ENCODE data around the gene CCL22. TPM values are rescaled to one million over a fixed set of nuclear protein-coding genes. Genes with fewer than 3 reads are reported as not detected.

CCL22 gene
- not detected in 2 replicates for total RNA-seq (ENCODE audit: low replicate concordance)

GRCh38 chr16:57358527-57359095 lies at the start of gene CCL22:
Gene CCL22 (plus strand): TSS chr16:57358783. CDS start chr16:57358817, 34 bp downstream.
- Histone ChIP-seq H3K4me2 (no peak within 1 kb of the TSS), H3K9ac (no peak within 1 kb of the TSS), H3K27ac (no peak within 1 kb of the TSS), H3K9me3 (ENCODE audit: low read depth) (no peaks in the 10 kb centered on the region), H3K4me3 (no peak within 1 kb of the TSS), H2AFZ (replicated peaks) (no peak within 1 kb of the TSS), H3F3A (ENCODE audit: low read depth) (no peaks in the 10 kb centered on the region), H3K79me2 (ENCODE audit: low read depth) (no peaks in the 10 kb centered on the region), H3K27me3 (no peaks in the 10 kb centered on the region), H4K20me1 (ENCODE audit: low read depth) (no peaks in the 10 kb centered on the region), H3K4me1 (no peaks in the 10 kb centered on the region), H3K36me3 (no peaks in the 10 kb centered on the region)
- H3K36me3 Mint-ChIP-seq: no peaks in the 10 kb centered on the region
- peaks cover 8% of the 10 kb centered on the region for H3K4me1 Mint-ChIP-seq
- H3K27ac Mint-ChIP-seq: peak within 1 kb of the TSS; percentile 92
- no peak for DNase-seq (ENCODE audit: low spot score)
- no peaks in the 10 kb centered on the region for H3K9me3 Mint-ChIP-seq
- peaks cover 3% of the 10 kb centered on the region for H3K27me3 Mint-ChIP-seq (ENCODE audit: insufficient read depth, low read depth)
- H3K4me3 Mint-ChIP-seq: no peak within 1 kb of the TSS
- no peak for TF ChIP-seq CTCF (IDR thresholded peaks at IDR 0.05)
- no peak for TF ChIP-seq EZH2phosphoT487 (IDR thresholded peaks at IDR 0.05)
- TF ChIP-seq EZH2 (IDR thresholded peaks at IDR 0.05): no peak

- Histone ChIP-seq H3K79me2 (ENCODE audit: low read depth) (no peaks in the 10 kb centered on the region), H3K4me3 (no peak overlapping the region), H3K9me3 (ENCODE audit: low read depth) (no peaks in the 10 kb centered on the region), H3K9ac (no peak overlapping the region), H4K20me1 (ENCODE audit: low read depth) (no peaks in the 10 kb centered on the region), H3F3A (ENCODE audit: low read depth) (no peaks in the 10 kb centered on the region), H3K4me2 (no peak overlapping the region), H3K4me1 (no peaks in the 10 kb centered on the region), H2AFZ (replicated peaks) (no peak overlapping the region), H3K27me3 (no peaks in the 10 kb centered on the region), H3K36me3 (no peaks in the 10 kb centered on the region), H3K27ac (no peak overlapping the region)
- Mint-ChIP-seq H3K27me3 (ENCODE audit: insufficient read depth, low read depth) (peaks cover 2% of the 10 kb centered on the region), H3K27ac (peak overlapping the region; percentile 73), H3K4me1 (peaks cover 3% of the 10 kb centered on the region), H3K4me3 (no peak overlapping the region), H3K9me3 (no peaks in the 10 kb centered on the region), H3K36me3 (no peaks in the 10 kb centered on the region)
- TF ChIP-seq EZH2phosphoT487 (IDR thresholded peaks at IDR 0.05) (no peak), CTCF (IDR thresholded peaks at IDR 0.05) (no peak), EZH2 (IDR thresholded peaks at IDR 0.05) (no peak)
- DNase-seq (ENCODE audit: low spot score): no peak
These were observed 47.8 kb upstream of the CCL22 start for GRCh38 chr16:57310801-57311200.

DNA sequence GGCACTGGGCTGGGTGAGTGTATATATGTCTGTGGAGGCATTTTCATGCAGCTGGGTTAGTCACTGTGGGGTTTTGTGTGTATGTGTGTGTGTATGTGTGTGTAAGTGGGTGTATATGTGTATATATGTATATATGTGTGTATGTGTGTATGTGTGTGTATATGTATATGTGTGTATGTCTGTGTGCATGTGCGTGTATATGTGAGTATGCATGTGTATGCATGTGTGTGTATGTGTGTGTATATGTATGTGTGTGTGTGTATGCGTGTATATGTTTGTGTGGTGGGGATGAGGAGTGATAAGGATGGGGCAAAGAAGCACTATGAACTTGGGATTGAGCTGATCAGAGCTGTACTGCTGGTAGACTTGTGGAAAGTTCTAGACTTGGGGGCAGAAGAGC lies 45.1 kb upstream of the CCL22 start:
- H3K36me3 Mint-ChIP-seq: no peaks in the 10 kb centered on the region
- H3K4me3 Mint-ChIP-seq: no peak overlapping the region
- Histone ChIP-seq H4K20me1 (ENCODE audit: low read depth) (no peaks in the 10 kb centered on the region), H2AFZ (replicated peaks) (no peak overlapping the region), H3F3A (ENCODE audit: low read depth) (no peaks in the 10 kb centered on the region), H3K36me3 (no peaks in the 10 kb centered on the region), H3K4me3 (no peak overlapping the region), H3K79me2 (ENCODE audit: low read depth) (no peaks in the 10 kb centered on the region), H3K27ac (no peak overlapping the region), H3K27me3 (no peaks in the 10 kb centered on the region), H3K4me2 (no peak overlapping the region), H3K9me3 (ENCODE audit: low read depth) (no peaks in the 10 kb centered on the region), H3K9ac (no peak overlapping the region), H3K4me1 (peaks cover 6% of the 10 kb centered on the region)
- no peak for DNase-seq (ENCODE audit: low spot score)
- peaks cover 10% of the 10 kb centered on the region for H3K4me1 Mint-ChIP-seq
- no peaks in the 10 kb centered on the region for H3K9me3 Mint-ChIP-seq
- H3K27me3 Mint-ChIP-seq (ENCODE audit: insufficient read depth, low read depth): no peaks in the 10 kb centered on the region
- H3K27ac Mint-ChIP-seq: no peak overlapping the region
- TF ChIP-seq EZH2 (IDR thresholded peaks at IDR 0.05) (no peak), CTCF (IDR thresholded peaks at IDR 0.05) (no peak), EZH2phosphoT487 (IDR thresholded peaks at IDR 0.05) (no peak)

Measured in neural progenitor cell (in vitro differentiated cells).